ES-I3 (cell line): ENCODE results near the gene DOP1A.

Experiments
- H3K36me3 ChIP-seq: 2 replicates; pipeline ENCODE4 v1.6.1; 2013; ENCODE audit warnings: mild to moderate bottlenecking, low read length, control low read depth, moderate library complexity; ENCODE audit not compliant: insufficient read depth
- H3K4me1 ChIP-seq: 2 replicates; pipeline ENCODE4 v1.6.1; 2013; ENCODE audit warnings: mild to moderate bottlenecking, control low read depth, low read length; ENCODE audit not compliant: insufficient read depth
- H3K9ac ChIP-seq: 2 replicates; pipeline ENCODE4 v1.6.1; 2013; ENCODE audit warnings: low read depth, mild to moderate bottlenecking, low read length, moderate library complexity
- H3K9me3 ChIP-seq: 2 replicates; pipeline ENCODE4 v1.6.1; 2013; ENCODE audit warnings: mild to moderate bottlenecking, low read length, moderate library complexity; ENCODE audit not compliant: control insufficient read depth, insufficient read depth

Gene DOP1A

GRCh38 chr6:83062225-83062624, 5.2 kb upstream of the DOP1A start:
- no peaks in the 10 kb centered on the region; the same call in 1 of the 2 replicates for H3K9me3 ChIP-seq
- no peaks in the 10 kb centered on the region for H3K36me3 ChIP-seq
- H3K4me1 ChIP-seq: no peaks in the 10 kb centered on the region
- no peak overlapping the region for H3K9ac ChIP-seq

GRCh38 chr6:83065511-83066192, 1.8 kb upstream of the DOP1A start, which contains the start of gene UBE3D:
UBE3D (minus strand) TSS chr6:83065841; CDS start chr6:83065718, 123 bp downstream.
- H3K36me3 ChIP-seq: no peaks in the 10 kb centered on the region
- H3K9me3 ChIP-seq: no peaks in the 10 kb centered on the region; the same call in 1 of the 2 replicates
- peaks cover 5% of the 10 kb centered on the region; the same call in 1 of the 2 replicates for H3K4me1 ChIP-seq
- peak within 1 kb of the TSS; percentile 94 for H3K9ac ChIP-seq

GRCh38 chr6:83068616-83069015, 1.1 kb downstream of the DOP1A start:
- Histone ChIP-seq H3K36me3 (no peaks in the 10 kb centered on the region), H3K9me3 (no peaks in the 10 kb centered on the region; the same call in 1 of the 2 replicates), H3K4me1 (peaks cover 8% of the 10 kb centered on the region; the same call in 1 of the 2 replicates), H3K9ac (peak overlapping the region; percentile 90)

GRCh38 chr6:83069633-83070032, 2.2 kb downstream of the DOP1A start:
- Histone ChIP-seq H3K4me1 (peaks cover 8% of the 10 kb centered on the region; the same call in 1 of the 2 replicates), H3K9ac (no peak overlapping the region), H3K9me3 (no peaks in the 10 kb centered on the region), H3K36me3 (no peaks in the 10 kb centered on the region)

- no peak overlapping the region for H3K9ac ChIP-seq
- no peaks in the 10 kb centered on the region for H3K36me3 ChIP-seq
- H3K9me3 ChIP-seq: no peaks in the 10 kb centered on the region
- H3K4me1 ChIP-seq: peaks cover 8% of the 10 kb centered on the region; the same call in 1 of the 2 replicates
Observed at GRCh38 chr6:83071023-83071422, 3.6 kb downstream of the DOP1A start.

- H3K36me3 ChIP-seq: no peaks in the 10 kb centered on the region
- H3K9ac ChIP-seq: no peak overlapping the region
- H3K9me3 ChIP-seq: no peaks in the 10 kb centered on the region
- H3K4me1 ChIP-seq: peaks cover 8% of the 10 kb centered on the region; the same call in 1 of the 2 replicates
Observed at GRCh38 chr6:83071707-83072106, 4.2 kb downstream of the DOP1A start.

GRCh38 chr6:83072726-83073125, 5.3 kb downstream of the DOP1A start:
- Histone ChIP-seq H3K9ac (no peak overlapping the region), H3K9me3 (no peaks in the 10 kb centered on the region), H3K4me1 (peaks cover 8% of the 10 kb centered on the region; the same call in 1 of the 2 replicates), H3K36me3 (no peaks in the 10 kb centered on the region)

- Histone ChIP-seq H3K9ac (no peak overlapping the region), H3K9me3 (no peaks in the 10 kb centered on the region), H3K4me1 (peaks cover 8% of the 10 kb centered on the region; the same call in 1 of the 2 replicates), H3K36me3 (no peaks in the 10 kb centered on the region)
Observed at GRCh38 chr6:83073615-83074014, 6.1 kb downstream of the DOP1A start.

- Histone ChIP-seq H3K4me1 (peaks cover 5% of the 10 kb centered on the region), H3K36me3 (no peaks in the 10 kb centered on the region), H3K9ac (no peak overlapping the region), H3K9me3 (no peaks in the 10 kb centered on the region)
Observed at GRCh38 chr6:83083476-83083875, 16.0 kb downstream of the DOP1A start.

GRCh38 chr6:83086751-83087150, 19.3 kb downstream of the DOP1A start:
- no peaks in the 10 kb centered on the region for H3K36me3 ChIP-seq
- H3K9ac ChIP-seq: no peak overlapping the region
- H3K9me3 ChIP-seq: no peaks in the 10 kb centered on the region
- H3K4me1 ChIP-seq: no peaks in the 10 kb centered on the region

- Histone ChIP-seq H3K36me3 (no peaks in the 10 kb centered on the region), H3K9ac (no peak overlapping the region), H3K9me3 (no peaks in the 10 kb centered on the region), H3K4me1 (no peaks in the 10 kb centered on the region)
Observed at GRCh38 chr6:83092756-83093399, 25.4 kb downstream of the DOP1A start.

GRCh38 chr6:83096791-83097190, 29.3 kb downstream of the DOP1A start:
- Histone ChIP-seq H3K4me1 (no peaks in the 10 kb centered on the region), H3K9me3 (no peaks in the 10 kb centered on the region), H3K9ac (no peak overlapping the region), H3K36me3 (no peaks in the 10 kb centered on the region)

GRCh38 chr6:83097204-83097603, 29.7 kb downstream of the DOP1A start:
- Histone ChIP-seq H3K9ac (no peak overlapping the region), H3K4me1 (no peaks in the 10 kb centered on the region), H3K36me3 (no peaks in the 10 kb centered on the region), H3K9me3 (no peaks in the 10 kb centered on the region)

GRCh38 chr6:83097675-83098074, 30.2 kb downstream of the DOP1A start:
- Histone ChIP-seq H3K9me3 (no peaks in the 10 kb centered on the region), H3K4me1 (no peaks in the 10 kb centered on the region)

GRCh38 chr6:83098589-83098988, 31.1 kb downstream of the DOP1A start:
- no peak overlapping the region for H3K9ac ChIP-seq
- H3K4me1 ChIP-seq: no peaks in the 10 kb centered on the region
- H3K9me3 ChIP-seq: no peaks in the 10 kb centered on the region
- H3K36me3 ChIP-seq: no peaks in the 10 kb centered on the region

More at GRCh38 chr6:83097675-83098074, 30.2 kb downstream of the DOP1A start:
- Histone ChIP-seq H3K36me3 (no peaks in the 10 kb centered on the region), H3K9ac (no peak overlapping the region)
